22Rv1 (cell line): ENCODE measurements around the gene KANSL1.

ENCODE experiments used
- ZFX ChIP-seq: fragments of 450-650 bp; IDR thresholded peaks from 2 replicates; pipeline ENCODE4 v1.6.1; 2017; ENCODE audit warnings: antibody characterized with exemption, borderline replicate concordance
- TF ChIP-seq, protein P1 (sequence below): fragments of 450-650 bp; IDR thresholded peaks from 2 replicates; pipeline ENCODE4 v1.5.1; 2017; ENCODE audit warnings: mild to moderate bottlenecking

GRCh38 chr17:46064460-46064859 lies 128.8 kb downstream of the KANSL1 start:
- TF ChIP-seq, protein P1, sequence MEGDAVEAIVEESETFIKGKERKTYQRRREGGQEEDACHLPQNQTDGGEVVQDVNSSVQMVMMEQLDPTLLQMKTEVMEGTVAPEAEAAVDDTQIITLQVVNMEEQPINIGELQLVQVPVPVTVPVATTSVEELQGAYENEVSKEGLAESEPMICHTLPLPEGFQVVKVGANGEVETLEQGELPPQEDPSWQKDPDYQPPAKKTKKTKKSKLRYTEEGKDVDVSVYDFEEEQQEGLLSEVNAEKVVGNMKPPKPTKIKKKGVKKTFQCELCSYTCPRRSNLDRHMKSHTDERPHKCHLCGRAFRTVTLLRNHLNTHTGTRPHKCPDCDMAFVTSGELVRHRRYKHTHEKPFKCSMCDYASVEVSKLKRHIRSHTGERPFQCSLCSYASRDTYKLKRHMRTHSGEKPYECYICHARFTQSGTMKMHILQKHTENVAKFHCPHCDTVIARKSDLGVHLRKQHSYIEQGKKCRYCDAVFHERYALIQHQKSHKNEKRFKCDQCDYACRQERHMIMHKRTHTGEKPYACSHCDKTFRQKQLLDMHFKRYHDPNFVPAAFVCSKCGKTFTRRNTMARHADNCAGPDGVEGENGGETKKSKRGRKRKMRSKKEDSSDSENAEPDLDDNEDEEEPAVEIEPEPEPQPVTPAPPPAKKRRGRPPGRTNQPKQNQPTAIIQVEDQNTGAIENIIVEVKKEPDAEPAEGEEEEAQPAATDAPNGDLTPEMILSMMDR: no peak
- TF ChIP-seq ZFX: no peak
